ENCODE measurements around the gene ZNF236.

GRCh38 chr18:76993573-76993972 is 171.2 kb downstream of the ZNF236 start:
- TF ChIP-seq POLR2A (IDR thresholded peaks at IDR 0.05; ENCODE audit: low read depth, low read length): no peak
- TF ChIP-seq POLR2AphosphoS5 (IDR thresholded peaks at IDR 0.05; ENCODE audit: insufficient read depth, low read depth, low read length): no peak
- no peak for TF ChIP-seq CTCF (IDR thresholded peaks at IDR 0.05; ENCODE audit: extremely low read depth in 1 of 2, insufficient read depth in 1 of 2, low read depth in 1 of 2, low read length in 2 of 2)
- TF ChIP-seq FOS (IDR thresholded peaks at IDR 0.05; ENCODE audit: borderline replicate concordance, insufficient read depth, low read length): no peak
- no peak for TF ChIP-seq MAX (IDR thresholded peaks at IDR 0.05; ENCODE audit: insufficient read depth, insufficient read length)
- no peak for TF ChIP-seq EZH2 (IDR thresholded peaks at IDR 0.05; ENCODE audit: borderline replicate concordance, low read depth, low read length, severe bottlenecking)
- no peak for TF ChIP-seq JUN (IDR thresholded peaks at IDR 0.05; ENCODE audit: borderline replicate concordance, insufficient read depth, insufficient read length, low read depth)
- no peak for TF ChIP-seq GATA2 (IDR thresholded peaks at IDR 0.05; ENCODE audit: insufficient read depth, insufficient read length, low read depth, low read length)

Measured in endothelial cell of umbilical vein (primary cell).